Activated CD8-positive, alpha-beta T cell treated with anti-CD3 and anti-CD28 coated beads for 36 hours (primary cell): Measurements from ENCODE around the gene TRIM72. TPM values are rescaled to one million over a fixed set of nuclear protein-coding genes. Genes with fewer than 3 reads are reported as not detected.

ENCODE experiments used
- ATAC-seq: fragments of 200-7000 bp; cut with Tn5 transposase; one replicate; pipeline ENCODE4 v1.10.0; 2021; ENCODE audit warnings: mild to moderate bottlenecking, moderate library complexity
- CTCF ChIA-PET: fragments of 350-600 bp; sonication (Branson Sonifier 250); formaldehyde crosslinking; loops from one replicate; lab custom pipeline; 2021; ENCODE audit warnings: antibody characterized with exemption; lab: Charles Lee
- POLR2A ChIA-PET: fragments of 350-600 bp; sonication (Branson Sonifier 250); formaldehyde crosslinking; loops from one replicate; lab custom pipeline; 2021; ENCODE audit warnings: antibody characterized with exemption; lab: Charles Lee
- DNase-seq: peaks from one replicate; pipeline ENCODE4 v3.0.0-alpha.2; 2020
- H3K27ac Mint-ChIP-seq: one replicate; pipeline ENCODE4 v1.8.0; 2021; ENCODE audit warnings: mild to moderate bottlenecking, mixed read lengths
- H3K27me3 Mint-ChIP-seq: one replicate; pipeline ENCODE4 v1.8.0; 2021; ENCODE audit warnings: mixed read lengths
- H3K36me3 Mint-ChIP-seq: one replicate; pipeline ENCODE4 v1.8.0; 2021; ENCODE audit warnings: low read depth, mixed read lengths
- H3K4me1 Mint-ChIP-seq: one replicate; pipeline ENCODE4 v1.8.0; 2021; ENCODE audit warnings: low read depth, mixed read lengths
- H3K4me3 Mint-ChIP-seq: one replicate; pipeline ENCODE4 v1.8.0; 2021; ENCODE audit warnings: mild to moderate bottlenecking, moderate library complexity, mixed read lengths
- H3K9me3 Mint-ChIP-seq: one replicate; pipeline ENCODE4 v1.8.0; 2021; ENCODE audit warnings: mixed read lengths
- intact Hi-C: fragments of 100-400 bp; cut with micrococcal nuclease; formaldehyde crosslinking; loops from one replicate; pipeline ENCODE4 v1.10.0; 2022
- total RNA-seq, 2 experiments: library from RNA; stranded (reverse); gene quantifications; one replicate each; pipeline ENCODE4 v1.2.3, GENCODE V29; 2021
- TF ChIP-seq, protein P1 (sequence below): fragments of 200-600 bp; IDR thresholded peaks from one replicate; pipeline ENCODE4 v1.8.0; 2022; ENCODE audit warnings: antibody characterized with exemption, mild to moderate bottlenecking

Gene TRIM72
- total RNA-seq, 2 experiments from 2014 or later = not detected

GRCh38 chr16:31186930-31187807, 26.8 kb upstream of the TRIM72 start:
- Mint-ChIP-seq H3K4me1 (peaks cover 95% of the 10 kb centered on the region), H3K9me3 (no peaks in the 10 kb centered on the region), H3K27ac (peak overlapping the region; percentile 82), H3K36me3 (peaks cover 98% of the 10 kb centered on the region), H3K27me3 (no peaks in the 10 kb centered on the region), H3K4me3 (peak overlapping the region; percentile 1)
- ATAC-seq (no peak), DNase-seq (no peak)
- ChIA-PET CTCF (interaction anchor here (1.0 to 1.1 kb wide), 3 partner anchors 11 to 195 kb away, joined by 3 to 4 read pairs (median 4); no protein-coding TSS in a partner anchor), POLR2A (interaction anchor here (0.7 to 13.8 kb wide), 8 partner anchors 8 to 271 kb away, joined by 3 to 482 read pairs (median 4); partner anchors contain the start of genes PYCARD, ZNF646 and ZNF668)
- intact Hi-C loops = loop anchor here (10.0 kb wide), 1 partner anchor 688 kb away; the partner anchor contains the start of gene ZNF267
- TF ChIP-seq, protein P1, sequence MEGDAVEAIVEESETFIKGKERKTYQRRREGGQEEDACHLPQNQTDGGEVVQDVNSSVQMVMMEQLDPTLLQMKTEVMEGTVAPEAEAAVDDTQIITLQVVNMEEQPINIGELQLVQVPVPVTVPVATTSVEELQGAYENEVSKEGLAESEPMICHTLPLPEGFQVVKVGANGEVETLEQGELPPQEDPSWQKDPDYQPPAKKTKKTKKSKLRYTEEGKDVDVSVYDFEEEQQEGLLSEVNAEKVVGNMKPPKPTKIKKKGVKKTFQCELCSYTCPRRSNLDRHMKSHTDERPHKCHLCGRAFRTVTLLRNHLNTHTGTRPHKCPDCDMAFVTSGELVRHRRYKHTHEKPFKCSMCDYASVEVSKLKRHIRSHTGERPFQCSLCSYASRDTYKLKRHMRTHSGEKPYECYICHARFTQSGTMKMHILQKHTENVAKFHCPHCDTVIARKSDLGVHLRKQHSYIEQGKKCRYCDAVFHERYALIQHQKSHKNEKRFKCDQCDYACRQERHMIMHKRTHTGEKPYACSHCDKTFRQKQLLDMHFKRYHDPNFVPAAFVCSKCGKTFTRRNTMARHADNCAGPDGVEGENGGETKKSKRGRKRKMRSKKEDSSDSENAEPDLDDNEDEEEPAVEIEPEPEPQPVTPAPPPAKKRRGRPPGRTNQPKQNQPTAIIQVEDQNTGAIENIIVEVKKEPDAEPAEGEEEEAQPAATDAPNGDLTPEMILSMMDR = no peak

DNA sequence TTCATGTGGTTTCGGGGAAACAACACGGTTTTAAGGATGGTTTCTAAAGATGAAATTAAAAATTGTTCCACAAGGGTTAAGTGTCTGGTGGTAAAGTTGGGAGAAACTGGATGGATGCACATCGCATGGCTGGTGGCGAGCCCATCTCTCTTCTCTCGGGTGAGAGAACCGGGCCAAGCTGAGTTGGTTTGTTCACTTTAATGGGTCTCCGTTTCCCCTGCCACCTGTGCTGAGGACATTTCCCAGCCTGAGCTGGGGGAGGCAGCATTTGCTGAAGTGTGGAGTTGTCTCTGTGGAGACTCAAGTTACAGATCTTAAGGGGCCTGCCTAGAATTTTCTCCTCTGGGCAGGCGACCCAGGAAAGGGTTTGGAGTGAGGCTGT, 26.1 kb upstream of the TRIM72 start:
- no peaks in the 10 kb centered on the region for H3K27me3 Mint-ChIP-seq
- ChIA-PET CTCF (interaction anchor here (1.0 to 1.1 kb wide), 2 partner anchors 11 to 195 kb away, joined by 4 read pairs; no protein-coding TSS in a partner anchor), POLR2A (interaction anchor here (0.7 to 13.8 kb wide), 6 partner anchors 9 to 271 kb away, joined by 3 to 482 read pairs (median 3); partner anchors contain the start of gene PYCARD)
- H3K4me1 Mint-ChIP-seq = peaks cover 89% of the 10 kb centered on the region
- H3K9me3 Mint-ChIP-seq = no peaks in the 10 kb centered on the region
- TF ChIP-seq, protein P1 = no peak
- peaks cover 97% of the 10 kb centered on the region for H3K36me3 Mint-ChIP-seq
- peak; percentile 11 for ATAC-seq
- H3K4me3 Mint-ChIP-seq = no peak overlapping the region
- peak; percentile 30 for DNase-seq
- peak overlapping the region; percentile 82 for H3K27ac Mint-ChIP-seq
- intact Hi-C loops = loop anchor here (10.0 kb wide), 1 partner anchor 687 kb away; the partner anchor contains the start of gene ZNF267

DNA sequence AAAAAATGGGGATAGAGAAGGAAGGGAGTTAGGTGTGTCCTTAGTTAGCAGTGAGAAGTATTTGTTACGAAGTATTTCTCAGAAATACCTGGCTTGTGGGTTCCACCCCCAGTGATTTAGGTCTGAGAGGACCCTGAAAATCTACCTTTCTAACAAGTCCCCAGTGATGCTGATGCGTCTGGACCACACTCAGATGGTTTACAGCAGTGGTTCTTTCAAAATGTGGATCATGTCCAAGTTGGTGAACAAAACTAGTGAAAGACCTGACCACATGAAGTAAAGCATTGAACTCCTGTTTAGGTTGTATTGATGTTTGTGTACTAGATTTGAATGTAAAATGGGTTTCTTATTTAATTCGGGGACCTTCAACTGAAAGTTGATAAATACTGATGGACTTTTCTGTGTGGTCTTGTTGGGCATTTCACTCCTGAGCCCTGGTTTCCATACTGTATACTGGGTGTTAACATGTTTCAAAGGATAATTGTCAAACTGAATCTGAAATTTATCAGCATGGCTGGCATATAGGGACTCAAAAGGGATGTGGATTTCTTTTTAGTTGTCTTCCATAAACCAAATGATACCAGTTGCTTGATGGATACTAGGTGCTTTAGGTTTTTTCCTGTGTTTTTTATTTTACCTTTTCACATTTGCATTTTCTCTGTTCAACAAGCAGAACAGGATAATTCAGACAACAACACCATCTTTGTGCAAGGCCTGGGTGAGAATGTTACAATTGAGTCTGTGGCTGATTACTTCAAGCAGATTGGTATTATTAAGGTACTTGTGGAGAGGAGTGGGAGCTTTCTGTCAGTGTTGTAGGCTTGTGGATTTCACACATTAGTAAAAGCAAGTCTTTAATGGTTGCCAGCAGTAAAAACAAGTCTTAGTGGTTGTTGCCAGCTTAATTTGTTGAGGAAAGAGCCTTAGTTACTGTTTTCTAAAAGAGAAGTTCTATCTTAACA, 25.2 kb upstream of the TRIM72 start:
- ChIA-PET CTCF (interaction anchor here (1.1 kb wide), 1 partner anchor 13 kb away, joined by 4 read pairs; the partner anchor contains the start of gene PYCARD), POLR2A (interaction anchor here (1.2 to 17.2 kb wide), 7 partner anchors 7 to 270 kb away, joined by 3 to 482 read pairs (median 15); partner anchors contain the start of genes FUS, PYCARD and PYDC1)
- H3K27ac Mint-ChIP-seq = peak overlapping the region; percentile 82
- peaks cover 95% of the 10 kb centered on the region for H3K36me3 Mint-ChIP-seq
- ATAC-seq (peak; percentile 3), DNase-seq (no peak)
- no peaks in the 10 kb centered on the region for H3K27me3 Mint-ChIP-seq
- TF ChIP-seq, protein P1 = no peak
- peak overlapping the region; percentile 3 for H3K4me3 Mint-ChIP-seq
- intact Hi-C loops = loop anchor here (10.0 kb wide), 1 partner anchor 686 kb away; the partner anchor contains the start of gene ZNF267
- H3K4me1 Mint-ChIP-seq = peaks cover 86% of the 10 kb centered on the region
- H3K9me3 Mint-ChIP-seq = no peaks in the 10 kb centered on the region

- intact Hi-C loops = loop anchor here (10.0 kb wide), 1 partner anchor 685 kb away; the partner anchor contains the start of gene ZNF267
- ChIA-PET POLR2A (interaction anchor here (1.0 to 17.2 kb wide), 6 partner anchors 8 to 254 kb away, joined by 3 to 482 read pairs (median 4); partner anchors contain the start of genes FUS, PYCARD, PYDC1 and ZNF843), CTCF (interaction anchor here (1.1 kb wide), 1 partner anchor 13 kb away, joined by 4 read pairs; the partner anchor contains the start of gene PYCARD)
- Mint-ChIP-seq H3K4me1 (peaks cover 85% of the 10 kb centered on the region), H3K27ac (peak overlapping the region; percentile 82), H3K27me3 (no peaks in the 10 kb centered on the region), H3K9me3 (no peaks in the 10 kb centered on the region), H3K4me3 (no peak overlapping the region), H3K36me3 (peaks cover 94% of the 10 kb centered on the region)
- DNase-seq (no peak), ATAC-seq (no peak)
- TF ChIP-seq, protein P1 = no peak
Observed at GRCh38 chr16:31189412-31189778, 24.5 kb upstream of the TRIM72 start.
